ENCODE results near the gene IMMP2L. TPM values are rescaled to one million over a fixed set of nuclear protein-coding genes. Genes with fewer than 3 reads are reported as not detected.

Gene IMMP2L
- total RNA-seq, 1 donor: 19.9 TPM

DNA sequence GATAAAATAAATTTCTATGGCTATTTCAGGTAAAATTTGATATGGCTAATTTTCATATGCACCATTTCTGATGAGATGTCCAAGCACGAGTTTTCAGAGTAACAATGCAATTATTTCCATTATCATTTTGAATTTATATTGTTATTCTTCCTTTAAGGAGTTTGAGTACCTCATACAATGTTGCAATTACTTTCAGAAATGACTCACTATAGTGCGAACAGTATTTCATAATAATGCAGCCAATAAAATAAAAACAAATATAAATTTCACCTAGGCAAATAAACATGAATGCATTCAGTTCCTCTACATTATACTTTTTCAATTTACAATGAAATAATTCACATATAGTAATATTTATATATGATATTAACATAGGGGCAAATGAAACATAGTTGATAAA, 550.1 kb downstream of the IMMP2L start:
- Histone ChIP-seq H2AFZ (ENCODE audit: low read length) (no peak overlapping the region), H3K4me3 (ENCODE audit: insufficient read depth, low read length) (no peak overlapping the region), H3K79me2 (ENCODE audit: insufficient read depth, low read length) (no peaks in the 10 kb centered on the region), H3K9me3 (ENCODE audit: low read depth, low read length) (no peaks in the 10 kb centered on the region), H3K36me3 (ENCODE audit: insufficient read depth, low read length) (no peaks in the 10 kb centered on the region), H3K4me2 (ENCODE audit: insufficient read depth, low read length) (no peak overlapping the region), H3K27me3 (ENCODE audit: insufficient read depth, low read length) (no peaks in the 10 kb centered on the region), H3K27ac (ENCODE audit: low read depth, low read length) (no peak overlapping the region), H3K4me1 (ENCODE audit: insufficient read depth, low read length) (no peaks in the 10 kb centered on the region), H4K20me1 (ENCODE audit: insufficient read depth, low read length) (no peaks in the 10 kb centered on the region)
- DNase-seq (ENCODE audit: insufficient read length, low spot score, missing footprints): no peak
- TF ChIP-seq, protein P1, sequence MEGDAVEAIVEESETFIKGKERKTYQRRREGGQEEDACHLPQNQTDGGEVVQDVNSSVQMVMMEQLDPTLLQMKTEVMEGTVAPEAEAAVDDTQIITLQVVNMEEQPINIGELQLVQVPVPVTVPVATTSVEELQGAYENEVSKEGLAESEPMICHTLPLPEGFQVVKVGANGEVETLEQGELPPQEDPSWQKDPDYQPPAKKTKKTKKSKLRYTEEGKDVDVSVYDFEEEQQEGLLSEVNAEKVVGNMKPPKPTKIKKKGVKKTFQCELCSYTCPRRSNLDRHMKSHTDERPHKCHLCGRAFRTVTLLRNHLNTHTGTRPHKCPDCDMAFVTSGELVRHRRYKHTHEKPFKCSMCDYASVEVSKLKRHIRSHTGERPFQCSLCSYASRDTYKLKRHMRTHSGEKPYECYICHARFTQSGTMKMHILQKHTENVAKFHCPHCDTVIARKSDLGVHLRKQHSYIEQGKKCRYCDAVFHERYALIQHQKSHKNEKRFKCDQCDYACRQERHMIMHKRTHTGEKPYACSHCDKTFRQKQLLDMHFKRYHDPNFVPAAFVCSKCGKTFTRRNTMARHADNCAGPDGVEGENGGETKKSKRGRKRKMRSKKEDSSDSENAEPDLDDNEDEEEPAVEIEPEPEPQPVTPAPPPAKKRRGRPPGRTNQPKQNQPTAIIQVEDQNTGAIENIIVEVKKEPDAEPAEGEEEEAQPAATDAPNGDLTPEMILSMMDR (IDR thresholded peaks at IDR 0.05; ENCODE audit: extremely low read depth, low read depth, low read length): no peak

DNA sequence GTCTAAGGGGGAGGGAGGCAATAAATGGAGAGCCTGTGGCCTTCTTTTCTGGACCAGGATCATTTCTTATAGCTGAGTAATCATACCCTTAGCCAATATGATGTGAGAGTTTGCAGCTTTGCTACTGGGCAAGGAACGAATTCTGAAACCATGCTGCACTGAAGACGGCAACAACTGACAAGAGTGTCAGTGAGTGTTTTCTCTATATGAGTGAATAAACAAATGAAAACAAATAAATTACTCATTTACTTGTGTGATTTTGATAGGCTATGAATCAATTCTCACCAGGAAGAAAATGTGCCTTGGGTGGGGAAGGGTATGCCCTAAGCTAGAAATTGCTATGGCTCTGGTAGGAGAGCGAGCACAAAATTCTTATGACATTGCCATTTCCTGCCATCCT, 550.8 kb downstream of the IMMP2L start:
- Histone ChIP-seq H3K27ac (ENCODE audit: low read depth, low read length) (no peak overlapping the region), H2AFZ (ENCODE audit: low read length) (no peak overlapping the region), H3K27me3 (ENCODE audit: insufficient read depth, low read length) (no peaks in the 10 kb centered on the region), H4K20me1 (ENCODE audit: insufficient read depth, low read length) (no peaks in the 10 kb centered on the region), H3K4me1 (ENCODE audit: insufficient read depth, low read length) (no peaks in the 10 kb centered on the region), H3K4me3 (ENCODE audit: insufficient read depth, low read length) (no peak overlapping the region), H3K36me3 (ENCODE audit: insufficient read depth, low read length) (no peaks in the 10 kb centered on the region), H3K79me2 (ENCODE audit: insufficient read depth, low read length) (no peaks in the 10 kb centered on the region), H3K9me3 (ENCODE audit: low read depth, low read length) (no peaks in the 10 kb centered on the region), H3K4me2 (ENCODE audit: insufficient read depth, low read length) (no peak overlapping the region)
- no peak for DNase-seq (ENCODE audit: insufficient read length, low spot score, missing footprints)
- TF ChIP-seq, protein P1 (IDR thresholded peaks at IDR 0.05; ENCODE audit: extremely low read depth, low read depth, low read length): no peak

GRCh38 chr7:111010798-111011197, 551.5 kb downstream of the IMMP2L start:
- TF ChIP-seq, protein P1 (IDR thresholded peaks at IDR 0.05; ENCODE audit: extremely low read depth, low read depth, low read length): no peak
- no peaks in the 10 kb centered on the region for H3K4me1 ChIP-seq (ENCODE audit: insufficient read depth, low read length)
- H3K36me3 ChIP-seq (ENCODE audit: insufficient read depth, low read length): no peaks in the 10 kb centered on the region
- H4K20me1 ChIP-seq (ENCODE audit: insufficient read depth, low read length): no peaks in the 10 kb centered on the region
- H3K4me3 ChIP-seq (ENCODE audit: insufficient read depth, low read length): no peak overlapping the region
- H3K9me3 ChIP-seq (ENCODE audit: low read depth, low read length): no peaks in the 10 kb centered on the region
- H3K4me2 ChIP-seq (ENCODE audit: insufficient read depth, low read length): no peak overlapping the region
- H3K27me3 ChIP-seq (ENCODE audit: insufficient read depth, low read length): no peaks in the 10 kb centered on the region
- H3K27ac ChIP-seq (ENCODE audit: low read depth, low read length): no peak overlapping the region
- no peak for DNase-seq (ENCODE audit: insufficient read length, low spot score, missing footprints)
- H2AFZ ChIP-seq (ENCODE audit: low read length): no peak overlapping the region
- no peaks in the 10 kb centered on the region for H3K79me2 ChIP-seq (ENCODE audit: insufficient read depth, low read length)

DNA sequence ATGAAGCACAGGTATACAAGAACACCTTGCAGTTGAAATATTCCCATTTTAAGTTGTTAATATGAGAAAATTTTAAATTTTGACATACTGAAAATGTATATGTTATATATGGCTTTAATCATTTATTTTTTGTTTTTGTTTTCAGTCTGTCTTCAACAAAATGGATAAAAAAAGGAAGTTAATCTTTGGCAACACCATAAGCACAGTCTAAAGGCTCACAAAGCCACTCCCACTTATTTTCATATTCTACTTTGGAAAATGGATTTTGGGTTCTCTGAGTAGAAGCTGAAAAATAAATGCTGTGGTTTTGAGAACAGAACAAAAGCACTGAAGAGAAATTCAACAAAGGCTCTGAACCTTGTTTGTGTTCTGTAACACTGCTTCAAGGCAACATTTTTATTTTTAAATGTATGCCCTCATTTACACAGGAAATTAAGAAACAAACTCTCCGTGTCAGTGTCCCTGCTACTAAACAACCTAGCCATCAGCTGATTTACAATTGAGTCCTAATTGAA, 552.7 kb downstream of the IMMP2L start:
- Histone ChIP-seq H3K36me3 (ENCODE audit: insufficient read depth, low read length) (no peaks in the 10 kb centered on the region), H3K4me2 (ENCODE audit: insufficient read depth, low read length) (no peak overlapping the region), H2AFZ (ENCODE audit: low read length) (no peak overlapping the region), H3K27me3 (ENCODE audit: insufficient read depth, low read length) (no peaks in the 10 kb centered on the region), H3K4me3 (ENCODE audit: insufficient read depth, low read length) (no peak overlapping the region), H3K79me2 (ENCODE audit: insufficient read depth, low read length) (no peaks in the 10 kb centered on the region), H3K9me3 (ENCODE audit: low read depth, low read length) (no peaks in the 10 kb centered on the region), H3K4me1 (ENCODE audit: insufficient read depth, low read length) (no peaks in the 10 kb centered on the region), H4K20me1 (ENCODE audit: insufficient read depth, low read length) (no peaks in the 10 kb centered on the region), H3K27ac (ENCODE audit: low read depth, low read length) (no peak overlapping the region)
- TF ChIP-seq, protein P1 (IDR thresholded peaks at IDR 0.05; ENCODE audit: extremely low read depth, low read depth, low read length): no peak
- DNase-seq (ENCODE audit: insufficient read length, low spot score, missing footprints): no peak

All from osteoblast (primary cell).